RWPE1 (cell line): Measurements from ENCODE around the gene PTEN.

ENCODE experiments used
- CTCF ChIA-PET: fragments of 350-600 bp; sonication (Branson Sonifier 250); formaldehyde crosslinking; extraction: SDS; loops from one replicate; lab custom pipeline; 2021; lab: Yijun Ruan, JAX
- POLR2A ChIA-PET: fragments of 400-600 bp; formaldehyde crosslinking; extraction: SDS; loops from one replicate; lab custom pipeline; 2020; ENCODE audit warnings: antibody characterized with exemption; ENCODE audit not compliant: low non-redundant PET; lab: Yijun Ruan, JAX
- DNase-seq: peaks from one replicate; pipeline ENCODE4 v3.0.0; 2012; ENCODE audit warnings: low spot score
- H3K27ac ChIP-seq: fragments of 450-650 bp; 2 replicates; pipeline ENCODE4 v1.5.1; 2017
- CTCF ChIP-seq: fragments of 450-650 bp; conservative IDR thresholded peaks from 2 replicates; pipeline ENCODE4 v1.5.1; 2017; ENCODE audit warnings: low read depth, mild to moderate bottlenecking

The PTEN gene

GRCh38 chr10:87930934-87931835, 67.8 kb downstream of the PTEN start:
- no peak for TF ChIP-seq CTCF
- CTCF ChIA-PET, result no interaction called here
- DNase-seq, result no peak

GRCh38 chr10:87931836-87932230, 68.4 kb downstream of the PTEN start:
- ChIA-PET CTCF (no interaction called here), POLR2A (no interaction called here)
- peak; percentile 13 for DNase-seq
- TF ChIP-seq CTCF, result no peak
- no peak overlapping the region for H3K27ac ChIP-seq

More at GRCh38 chr10:87930934-87931835, 67.8 kb downstream of the PTEN start:
- no peak overlapping the region for H3K27ac ChIP-seq
- POLR2A ChIA-PET, result no interaction called here

- POLR2A ChIA-PET, result no interaction called here
- no peak for TF ChIP-seq CTCF
- DNase-seq, result no peak
- H3K27ac ChIP-seq, result no peak overlapping the region
- CTCF ChIA-PET, result interaction anchor here (0.7 kb wide), 2 partner anchors 116 to 178 kb away, joined by 3 read pairs; no protein-coding TSS in a partner anchor
Measured at GRCh38 chr10:87935290-87936141, 72.1 kb downstream of the PTEN start.

- ChIA-PET CTCF (interaction anchor here (0.6 kb wide), 1 partner anchor 90 kb away, joined by 3 read pairs; no protein-coding TSS in a partner anchor), POLR2A (no interaction called here)
- no peak for TF ChIP-seq CTCF
- H3K27ac ChIP-seq, result no peak overlapping the region
- no peak for DNase-seq
Measured at GRCh38 chr10:87940210-87940609, 76.8 kb downstream of the PTEN start.

- DNase-seq, result no peak
- no peak for TF ChIP-seq CTCF
- no peak overlapping the region for H3K27ac ChIP-seq
- ChIA-PET POLR2A (no interaction called here), CTCF (no interaction called here)
Measured at GRCh38 chr10:87942884-87943527, 79.6 kb downstream of the PTEN start.

GRCh38 chr10:87945984-87946383, 82.6 kb downstream of the PTEN start:
- DNase-seq, result no peak
- H3K27ac ChIP-seq, result no peak overlapping the region
- no peak for TF ChIP-seq CTCF
- ChIA-PET CTCF (no interaction called here), POLR2A (no interaction called here)
